Measurements from ENCODE around the gene SLC39A10. TPM values are rescaled to one million over a fixed set of nuclear protein-coding genes. Genes with fewer than 3 reads are reported as not detected.

The SLC39A10 gene
- total and polyA plus RNA-seq, 10 of the 15 experiments (the other 5 are each of a cell fraction or from before 2014, with no cell fraction given): 2.0 to 23.6 (median 7.9) TPM

DNA sequence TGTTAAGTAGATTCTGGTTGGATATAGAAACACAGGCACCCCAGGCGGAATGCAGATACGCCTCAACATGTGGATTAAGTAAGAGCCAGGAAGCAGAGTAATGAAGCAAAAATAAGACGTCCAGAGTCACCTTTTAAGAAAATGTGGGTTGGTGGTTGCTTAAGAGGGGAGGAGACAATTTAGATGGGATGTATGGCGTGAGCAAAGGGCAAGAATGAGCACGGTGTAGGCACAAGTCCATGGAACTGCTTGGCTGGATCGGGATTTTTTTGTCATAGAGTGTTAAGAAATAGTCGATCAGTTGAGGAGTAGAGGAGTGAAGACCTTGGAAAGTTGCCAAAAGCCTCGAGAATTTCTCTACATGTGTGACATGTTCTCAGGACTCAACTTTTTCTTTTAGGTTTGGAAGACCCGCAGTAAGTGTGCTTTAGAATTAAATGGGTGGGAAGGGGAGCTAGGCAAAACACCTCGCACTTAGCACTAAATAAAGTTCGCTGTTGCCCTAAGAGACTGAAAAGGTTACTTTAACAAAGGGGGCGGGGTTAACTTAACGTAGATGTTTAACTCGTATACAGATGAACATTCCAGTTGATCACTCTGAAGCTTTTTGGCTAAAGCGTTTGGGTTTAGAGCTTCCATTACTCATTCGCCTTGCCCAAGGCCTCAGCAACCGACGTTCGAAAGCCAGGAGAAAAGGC lies 716 bp upstream of the SLC39A10 start (continued):
- TF ChIP-seq, protein P1, sequence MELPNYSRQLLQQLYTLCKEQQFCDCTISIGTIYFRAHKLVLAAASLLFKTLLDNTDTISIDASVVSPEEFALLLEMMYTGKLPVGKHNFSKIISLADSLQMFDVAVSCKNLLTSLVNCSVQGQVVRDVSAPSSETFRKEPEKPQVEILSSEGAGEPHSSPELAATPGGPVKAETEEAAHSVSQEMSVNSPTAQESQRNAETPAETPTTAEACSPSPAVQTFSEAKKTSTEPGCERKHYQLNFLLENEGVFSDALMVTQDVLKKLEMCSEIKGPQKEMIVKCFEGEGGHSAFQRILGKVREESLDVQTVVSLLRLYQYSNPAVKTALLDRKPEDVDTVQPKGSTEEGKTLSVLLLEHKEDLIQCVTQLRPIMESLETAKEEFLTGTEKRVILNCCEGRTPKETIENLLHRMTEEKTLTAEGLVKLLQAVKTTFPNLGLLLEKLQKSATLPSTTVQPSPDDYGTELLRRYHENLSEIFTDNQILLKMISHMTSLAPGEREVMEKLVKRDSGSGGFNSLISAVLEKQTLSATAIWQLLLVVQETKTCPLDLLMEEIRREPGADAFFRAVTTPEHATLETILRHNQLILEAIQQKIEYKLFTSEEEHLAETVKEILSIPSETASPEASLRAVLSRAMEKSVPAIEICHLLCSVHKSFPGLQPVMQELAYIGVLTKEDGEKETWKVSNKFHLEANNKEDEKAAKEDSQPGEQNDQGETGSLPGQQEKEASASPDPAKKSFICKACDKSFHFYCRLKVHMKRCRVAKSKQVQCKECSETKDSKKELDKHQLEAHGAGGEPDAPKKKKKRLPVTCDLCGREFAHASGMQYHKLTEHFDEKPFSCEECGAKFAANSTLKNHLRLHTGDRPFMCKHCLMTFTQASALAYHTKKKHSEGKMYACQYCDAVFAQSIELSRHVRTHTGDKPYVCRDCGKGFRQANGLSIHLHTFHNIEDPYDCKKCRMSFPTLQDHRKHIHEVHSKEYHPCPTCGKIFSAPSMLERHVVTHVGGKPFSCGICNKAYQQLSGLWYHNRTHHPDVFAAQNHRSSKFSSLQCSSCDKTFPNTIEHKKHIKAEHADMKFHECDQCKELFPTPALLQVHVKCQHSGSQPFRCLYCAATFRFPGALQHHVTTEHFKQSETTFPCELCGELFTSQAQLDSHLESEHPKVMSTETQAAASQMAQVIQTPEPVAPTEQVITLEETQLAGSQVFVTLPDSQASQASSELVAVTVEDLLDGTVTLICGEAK (IDR thresholded peaks at IDR 0.05; ENCODE audit: borderline replicate concordance): peak; percentile 58; the same call in 1 of the 2 replicates
- TF ChIP-seq, protein P2, sequence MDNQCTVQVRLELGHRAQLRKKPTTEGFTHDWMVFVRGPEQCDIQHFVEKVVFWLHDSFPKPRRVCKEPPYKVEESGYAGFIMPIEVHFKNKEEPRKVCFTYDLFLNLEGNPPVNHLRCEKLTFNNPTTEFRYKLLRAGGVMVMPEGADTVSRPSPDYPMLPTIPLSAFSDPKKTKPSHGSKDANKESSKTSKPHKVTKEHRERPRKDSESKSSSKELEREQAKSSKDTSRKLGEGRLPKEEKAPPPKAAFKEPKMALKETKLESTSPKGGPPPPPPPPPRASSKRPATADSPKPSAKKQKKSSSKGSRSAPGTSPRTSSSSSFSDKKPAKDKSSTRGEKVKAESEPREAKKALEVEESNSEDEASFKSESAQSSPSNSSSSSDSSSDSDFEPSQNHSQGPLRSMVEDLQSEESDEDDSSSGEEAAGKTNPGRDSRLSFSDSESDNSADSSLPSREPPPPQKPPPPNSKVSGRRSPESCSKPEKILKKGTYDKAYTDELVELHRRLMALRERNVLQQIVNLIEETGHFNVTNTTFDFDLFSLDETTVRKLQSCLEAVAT (IDR thresholded peaks at IDR 0.05): peak; percentile 13; the same call in 1 of the 2 replicates
- TF ChIP-seq EP300 (IDR thresholded peaks at IDR 0.05; ENCODE audit: borderline replicate concordance in 1 of 2, control insufficient read depth in 1 of 2, low read depth in 2 of 2, low read length in 2 of 2) (no peak), MYC (IDR thresholded peaks at IDR 0.05; ENCODE audit: insufficient read depth, insufficient read length, insufficient replicate concordance, low read length, severe bottlenecking) (no peak), CREB1 (IDR thresholded peaks at IDR 0.05; ENCODE audit: low read depth) (peak; percentile 46), RAD51 (IDR thresholded peaks at IDR 0.05) (no peak), BMI1 (IDR thresholded peaks at IDR 0.05; ENCODE audit: borderline replicate concordance) (no peak), MTA2 (IDR thresholded peaks at IDR 0.05; ENCODE audit: low read depth) (0 out of 2 replicates have a peak, but pooled peaks have one; percentile 19), ASH2L (IDR thresholded peaks at IDR 0.05; ENCODE audit: borderline replicate concordance, low read depth) (no peak), STAT3 (IDR thresholded peaks at IDR 0.05; ENCODE audit: low read depth, low read length) (no peak), SMAD5 (IDR thresholded peaks at IDR 0.05; ENCODE audit: low read depth) (no peak), NR2C2 (IDR thresholded peaks at IDR 0.05; ENCODE audit: borderline replicate concordance, control insufficient read depth, insufficient read length, low read depth) (no peak), HDAC6 (IDR thresholded peaks at IDR 0.05; ENCODE audit: unreplicated experiment) (no peak), PAX8 (IDR thresholded peaks at IDR 0.05) (no peak)
- TF ChIP-seq, protein P3, sequence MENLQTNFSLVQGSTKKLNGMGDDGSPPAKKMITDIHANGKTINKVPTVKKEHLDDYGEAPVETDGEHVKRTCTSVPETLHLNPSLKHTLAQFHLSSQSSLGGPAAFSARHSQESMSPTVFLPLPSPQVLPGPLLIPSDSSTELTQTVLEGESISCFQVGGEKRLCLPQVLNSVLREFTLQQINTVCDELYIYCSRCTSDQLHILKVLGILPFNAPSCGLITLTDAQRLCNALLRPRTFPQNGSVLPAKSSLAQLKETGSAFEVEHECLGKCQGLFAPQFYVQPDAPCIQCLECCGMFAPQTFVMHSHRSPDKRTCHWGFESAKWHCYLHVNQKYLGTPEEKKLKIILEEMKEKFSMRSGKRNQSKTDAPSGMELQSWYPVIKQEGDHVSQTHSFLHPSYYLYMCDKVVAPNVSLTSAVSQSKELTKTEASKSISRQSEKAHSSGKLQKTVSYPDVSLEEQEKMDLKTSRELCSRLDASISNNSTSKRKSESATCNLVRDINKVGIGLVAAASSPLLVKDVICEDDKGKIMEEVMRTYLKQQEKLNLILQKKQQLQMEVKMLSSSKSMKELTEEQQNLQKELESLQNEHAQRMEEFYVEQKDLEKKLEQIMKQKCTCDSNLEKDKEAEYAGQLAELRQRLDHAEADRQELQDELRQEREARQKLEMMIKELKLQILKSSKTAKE (IDR thresholded peaks at IDR 0.05; ENCODE audit: low read depth, poor library complexity, severe bottlenecking): no peak
- TF ChIP-seq, protein P4, sequence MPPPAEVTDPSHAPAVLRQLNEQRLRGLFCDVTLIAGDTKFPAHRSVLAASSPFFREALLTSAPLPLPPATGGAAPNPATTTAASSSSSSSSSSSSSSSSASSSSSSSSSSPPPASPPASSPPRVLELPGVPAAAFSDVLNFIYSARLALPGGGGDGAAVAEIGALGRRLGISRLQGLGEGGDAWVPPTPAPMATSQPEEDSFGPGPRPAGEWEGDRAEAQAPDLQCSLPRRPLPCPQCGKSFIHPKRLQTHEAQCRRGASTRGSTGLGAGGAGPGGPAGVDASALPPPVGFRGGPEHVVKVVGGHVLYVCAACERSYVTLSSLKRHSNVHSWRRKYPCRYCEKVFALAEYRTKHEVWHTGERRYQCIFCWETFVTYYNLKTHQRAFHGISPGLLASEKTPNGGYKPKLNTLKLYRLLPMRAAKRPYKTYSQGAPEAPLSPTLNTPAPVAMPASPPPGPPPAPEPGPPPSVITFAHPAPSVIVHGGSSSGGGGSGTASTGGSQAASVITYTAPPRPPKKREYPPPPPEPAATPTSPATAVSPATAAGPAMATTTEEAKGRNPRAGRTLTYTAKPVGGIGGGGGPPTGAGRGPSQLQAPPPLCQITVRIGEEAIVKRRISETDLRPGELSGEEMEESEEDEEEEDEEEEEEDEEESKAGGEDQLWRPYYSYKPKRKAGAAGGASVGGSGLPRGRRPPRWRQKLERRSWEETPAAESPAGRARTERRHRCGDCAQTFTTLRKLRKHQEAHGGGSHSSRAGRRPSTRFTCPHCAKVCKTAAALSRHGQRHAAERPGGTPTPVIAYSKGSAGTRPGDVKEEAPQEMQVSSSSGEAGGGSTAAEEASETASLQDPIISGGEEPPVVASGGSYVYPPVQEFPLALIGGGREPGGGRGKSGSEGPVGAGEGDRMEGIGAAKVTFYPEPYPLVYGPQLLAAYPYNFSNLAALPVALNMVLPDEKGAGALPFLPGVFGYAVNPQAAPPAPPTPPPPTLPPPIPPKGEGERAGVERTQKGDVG (CRISPR knock-in tag; IDR thresholded peaks at IDR 0.05): no peak

All from GM12878 (cell line).